Activated T-cell treated with anti-CD3 and anti-CD28 coated beads, Interleukin-2, amount 50 U/mL, for 48 hours (primary cell): ENCODE measurements around the gene UBR3.

Experiments used
- DNase-seq, 2 experiments: peaks; one replicate each; pipeline ENCODE4 v3.0.0-alpha.2; 2020

UBR3 gene

DNA sequence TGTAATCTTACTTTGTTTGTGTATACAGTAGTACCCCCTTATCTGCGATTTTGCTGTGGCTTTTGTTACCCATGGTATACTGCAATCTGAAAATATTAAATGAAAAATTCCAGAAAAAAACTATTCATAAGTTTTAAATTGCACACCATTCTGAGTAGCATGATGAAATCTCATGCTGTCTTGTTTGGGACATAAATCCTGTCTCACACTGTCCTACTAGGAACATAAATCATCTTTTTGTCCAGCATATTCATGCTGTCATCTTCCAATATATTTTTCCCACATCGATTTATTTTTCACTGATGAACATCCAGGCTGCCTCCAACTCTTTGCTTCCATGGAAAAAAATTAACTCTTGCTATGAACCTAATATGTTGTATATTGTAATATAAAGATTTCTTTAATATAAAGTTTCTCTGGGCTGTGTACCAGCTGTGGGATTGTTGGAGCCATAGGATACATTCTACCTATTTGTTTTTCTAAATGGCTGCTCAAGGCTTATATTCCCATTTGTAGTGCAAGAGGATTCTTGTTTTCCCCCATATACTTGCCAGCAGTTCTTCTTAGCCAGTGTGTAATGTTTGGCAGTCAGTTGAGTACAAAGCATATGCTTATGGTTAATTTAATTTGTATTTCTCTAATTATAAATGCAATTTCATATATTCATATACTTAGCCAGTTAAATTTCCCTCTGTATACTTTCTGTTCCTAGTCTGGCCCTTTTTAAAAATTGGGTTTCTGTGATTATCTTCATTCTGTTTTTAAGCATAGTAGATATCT is 236.4 kb downstream of the UBR3 start:
- DNase-seq = no peak

DNA sequence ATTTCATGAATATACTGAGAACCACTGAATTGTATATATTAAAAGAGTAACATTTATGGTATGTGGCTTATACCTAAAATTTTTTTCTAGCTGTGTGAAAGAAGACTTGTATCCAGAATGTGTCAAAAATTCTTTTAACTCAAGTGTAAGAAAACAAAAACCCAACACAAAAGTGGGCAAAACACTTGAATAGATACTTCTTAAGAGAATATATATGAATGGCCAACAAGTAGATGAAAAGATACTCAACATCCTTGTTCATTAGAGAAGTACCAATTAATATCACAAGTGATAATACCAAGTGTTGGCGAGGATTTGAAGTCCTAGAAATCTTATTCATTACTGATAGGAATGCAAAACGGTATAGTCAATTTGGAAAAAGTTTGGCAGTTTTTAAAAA is 243.5 kb downstream of the UBR3 start:
- DNase-seq = no peak

DNA sequence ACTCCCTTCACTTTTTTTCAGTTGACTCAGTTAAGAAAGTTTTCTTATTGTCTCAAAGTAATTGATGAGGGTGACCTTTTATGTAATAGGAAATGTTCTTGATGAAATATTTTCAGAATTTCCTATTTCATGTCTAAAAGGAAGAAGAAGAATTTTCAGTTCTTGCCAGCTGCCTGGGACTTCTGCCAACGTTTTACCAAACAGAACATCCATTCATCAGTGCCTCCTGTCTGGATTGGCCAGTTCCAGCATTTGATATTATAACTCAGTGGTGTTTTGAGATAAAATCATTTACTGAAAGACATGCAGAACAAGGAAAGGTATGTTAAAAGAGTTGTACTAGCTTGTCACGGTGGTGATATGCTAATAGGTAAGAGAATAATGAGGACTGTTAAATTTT is 246.0 kb downstream of the UBR3 start:
- DNase-seq = no peak

DNA sequence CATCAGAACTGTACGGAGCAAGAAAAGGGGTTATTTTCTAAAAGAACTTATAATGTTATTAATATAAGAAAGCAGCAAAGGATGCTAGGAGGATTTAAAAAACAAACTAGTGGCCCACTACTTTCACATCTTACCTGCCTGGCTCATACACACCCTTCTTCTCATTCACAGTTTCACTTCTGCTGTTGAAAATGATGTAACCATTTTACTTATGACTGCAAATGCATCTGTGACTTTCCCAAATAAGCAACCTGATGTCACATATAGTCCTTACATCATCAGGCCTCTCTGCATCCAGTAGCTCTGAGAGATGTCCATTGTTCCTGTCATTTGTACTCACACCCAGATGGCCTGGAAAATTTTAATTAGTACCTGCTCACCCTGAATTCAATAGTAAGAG is 248.9 kb downstream of the UBR3 start:
- no peak for DNase-seq

DNA sequence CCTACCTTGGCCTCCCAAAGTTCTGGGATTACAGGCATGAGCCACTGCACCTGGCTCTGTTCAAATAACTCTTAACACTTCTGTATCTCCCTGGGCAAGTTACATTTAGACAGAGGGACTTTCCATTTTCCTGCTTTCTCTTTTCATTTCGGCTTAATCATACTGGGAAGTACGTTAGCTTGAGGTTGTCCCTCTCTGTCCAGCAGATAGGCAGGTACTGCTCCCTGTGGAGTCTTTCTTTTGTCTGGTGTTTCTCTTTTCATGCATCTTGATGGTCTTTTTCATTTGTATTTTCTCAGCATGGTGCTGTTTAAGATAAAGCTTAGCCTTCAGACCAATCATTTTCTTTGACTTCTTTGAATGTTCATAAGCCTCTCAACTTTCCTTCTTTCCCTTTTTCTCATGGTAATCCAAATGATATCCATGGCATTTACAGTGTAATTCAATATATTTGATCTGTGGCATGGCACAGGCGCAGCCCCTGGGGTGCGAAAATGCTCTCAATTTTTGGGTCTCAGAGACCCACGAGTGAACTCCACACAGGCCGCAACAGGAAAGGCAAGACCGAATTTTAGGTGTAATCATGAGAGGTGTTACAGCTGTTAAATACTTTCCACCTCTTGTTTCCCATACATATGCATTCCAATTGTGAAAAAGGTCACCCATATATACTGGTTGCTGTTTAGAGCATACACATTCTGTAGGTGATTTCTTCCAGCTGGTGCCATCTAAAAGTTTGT is 250.7 kb downstream of the UBR3 start:
- no peak for DNase-seq

DNA sequence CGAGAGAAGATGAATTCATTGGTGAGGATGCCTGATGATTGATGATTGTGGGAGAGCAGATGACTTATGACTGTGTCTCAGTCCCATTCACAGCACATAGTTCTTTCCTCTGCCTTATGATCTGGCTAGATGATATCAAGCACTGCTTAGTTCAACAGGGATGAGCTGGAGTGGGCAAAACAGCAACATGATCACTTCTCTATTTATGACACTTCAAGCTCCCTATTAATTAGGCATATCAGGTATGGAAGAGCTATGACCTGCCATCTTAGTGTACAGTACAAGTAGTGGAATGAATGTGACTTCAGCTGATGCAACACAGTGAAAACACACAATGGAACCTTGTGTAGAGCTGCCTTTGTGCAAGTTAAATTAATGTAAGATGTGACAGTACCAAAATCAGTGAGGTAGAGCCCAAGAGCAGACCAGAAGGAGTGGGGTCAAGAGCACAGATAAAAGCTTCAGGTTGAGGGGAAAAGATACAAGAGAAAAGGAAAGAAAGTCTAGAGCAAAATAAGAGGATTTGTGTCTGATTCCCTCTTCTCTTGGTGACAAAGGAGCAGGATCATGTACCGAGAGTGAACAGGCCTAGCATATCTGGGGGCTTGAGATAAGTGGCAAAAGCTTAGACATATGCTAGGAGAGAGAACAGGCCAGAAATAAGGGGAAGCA is 257.7 kb downstream of the UBR3 start:
- DNase-seq = no peak

DNA sequence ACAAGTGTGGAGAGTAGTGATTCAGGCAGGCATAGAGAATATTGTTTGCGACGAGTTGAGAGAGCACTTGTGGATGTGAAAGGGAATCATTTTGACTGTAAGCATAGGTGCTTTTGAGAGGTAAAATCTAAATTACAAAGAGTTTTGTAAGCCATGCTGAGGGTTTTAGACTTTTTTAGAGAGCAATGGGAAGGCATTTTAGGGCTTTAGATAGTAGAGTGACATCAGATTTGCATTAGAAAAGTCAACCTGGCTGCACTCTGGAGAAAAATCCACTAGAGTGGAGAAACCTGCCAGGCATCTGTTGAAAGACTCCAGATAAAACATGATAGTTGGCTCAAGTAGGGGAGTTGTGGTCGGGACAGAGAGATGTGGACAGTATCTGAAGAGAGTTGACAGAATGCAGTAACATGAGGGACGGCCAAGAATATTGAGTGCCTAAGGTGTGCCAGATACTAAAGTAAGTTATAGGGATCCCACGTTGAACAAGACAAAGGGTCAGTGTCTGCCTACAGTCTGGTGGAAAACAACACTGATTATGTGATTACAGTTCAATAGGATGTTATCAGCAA is 258.9 kb downstream of the UBR3 start:
- DNase-seq = no peak

DNA sequence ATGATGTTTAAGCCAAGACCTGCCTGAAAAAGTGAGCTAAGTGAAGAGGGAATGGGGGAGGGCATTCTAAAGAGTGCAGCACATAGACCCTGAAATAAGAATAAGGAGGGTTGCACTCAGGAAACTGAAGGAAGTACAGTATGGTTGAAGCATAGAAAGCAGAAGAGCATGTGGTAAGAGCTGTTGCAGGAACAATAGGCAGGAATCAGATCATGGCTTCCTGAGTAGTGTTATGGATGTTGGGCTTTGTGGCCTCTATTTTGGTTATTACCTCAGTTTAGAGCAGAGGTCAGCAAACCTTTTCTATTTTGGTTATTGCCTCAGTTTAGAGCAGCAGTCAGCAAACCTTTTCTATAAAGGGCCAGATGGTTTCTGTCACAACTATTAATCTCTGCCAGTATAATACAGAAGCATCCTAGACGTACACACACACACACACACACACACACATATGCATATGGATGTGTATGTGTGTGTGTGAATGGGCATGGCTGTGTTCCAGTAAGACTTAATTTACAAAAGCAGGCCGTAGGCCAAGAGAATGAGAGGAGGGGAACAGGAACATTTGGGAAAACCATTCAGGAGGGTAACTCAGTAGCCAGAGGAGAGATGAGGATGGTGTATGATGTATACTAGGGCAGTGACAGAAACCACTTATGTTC is 259.6 kb downstream of the UBR3 start:
- DNase-seq = no peak

DNA sequence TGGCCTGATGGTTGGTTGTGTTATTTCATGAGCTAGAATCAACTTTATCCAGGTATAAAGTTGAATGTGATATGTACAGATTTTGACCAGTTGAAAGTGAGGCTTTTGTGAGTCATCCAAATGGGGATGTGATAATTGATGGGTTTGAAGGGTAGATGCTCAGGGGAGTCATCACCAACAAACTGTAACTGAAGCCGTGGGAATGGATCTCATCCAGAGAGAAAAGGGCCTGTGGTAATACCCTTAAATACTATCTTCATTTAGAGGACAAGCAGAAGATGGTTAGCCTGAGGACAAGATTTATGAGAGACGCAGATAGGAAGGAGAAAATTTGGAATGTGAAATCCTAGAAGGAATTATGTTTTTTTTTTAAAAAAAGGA is 260.1 kb downstream of the UBR3 start:
- DNase-seq = no peak

DNA sequence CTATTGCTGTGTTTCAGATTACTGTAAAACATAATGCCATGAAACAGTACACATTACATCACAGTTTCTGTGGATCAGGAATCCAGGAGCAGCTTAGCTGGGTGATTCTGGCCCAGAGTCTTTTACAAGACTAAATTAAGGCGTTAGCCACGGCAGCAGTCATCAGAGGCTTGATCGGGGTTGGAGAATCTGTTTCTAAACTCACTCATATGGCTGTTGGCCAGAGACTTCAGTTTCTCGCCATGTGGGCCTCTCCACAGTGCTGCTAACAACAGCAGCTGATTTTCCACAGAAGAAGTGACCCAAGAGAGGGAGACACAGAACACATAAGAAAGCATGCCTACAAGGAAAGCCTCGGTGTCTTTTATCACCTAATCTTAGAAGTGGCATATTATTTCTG is 261.5 kb downstream of the UBR3 start:
- no peak for DNase-seq

DNA sequence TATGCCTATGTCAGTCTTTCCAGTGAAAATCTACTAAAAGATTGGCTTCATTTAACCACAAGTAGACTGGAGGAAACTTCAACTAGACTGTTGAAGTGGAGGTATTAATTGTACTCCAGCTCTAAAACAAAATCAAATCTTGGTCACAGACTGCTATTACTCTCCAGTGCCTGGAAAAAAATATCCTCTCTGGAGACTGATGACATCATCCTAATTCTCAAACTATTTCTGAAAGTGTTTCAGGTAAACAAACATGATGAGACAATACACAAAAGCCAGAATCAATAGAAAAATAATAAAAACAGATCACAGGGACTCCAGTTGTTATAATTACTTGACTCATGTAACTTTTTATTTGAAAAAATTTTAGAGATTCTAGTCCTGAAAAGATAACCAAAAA is 263.0 kb downstream of the UBR3 start:
- no peak for DNase-seq

DNA sequence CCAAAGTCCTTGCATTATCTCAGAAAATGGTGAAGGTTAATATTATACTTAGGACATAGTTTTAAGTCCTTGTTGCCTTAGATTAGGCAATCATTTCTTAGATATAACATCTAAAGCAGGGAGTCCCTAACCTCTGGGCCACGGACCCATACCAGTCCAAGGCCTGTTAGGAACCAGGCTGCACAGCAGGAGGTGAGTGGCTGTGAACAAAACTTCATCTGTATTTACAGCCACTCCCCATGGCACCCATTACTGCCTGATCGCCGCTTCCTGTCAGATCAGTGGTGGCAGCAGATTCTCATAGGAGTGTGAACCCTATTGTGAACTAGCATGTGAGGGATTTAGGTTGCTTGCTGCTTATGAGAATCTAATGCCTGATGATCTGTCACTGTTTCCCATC is 264.2 kb downstream of the UBR3 start:
- no peak for DNase-seq

DNA sequence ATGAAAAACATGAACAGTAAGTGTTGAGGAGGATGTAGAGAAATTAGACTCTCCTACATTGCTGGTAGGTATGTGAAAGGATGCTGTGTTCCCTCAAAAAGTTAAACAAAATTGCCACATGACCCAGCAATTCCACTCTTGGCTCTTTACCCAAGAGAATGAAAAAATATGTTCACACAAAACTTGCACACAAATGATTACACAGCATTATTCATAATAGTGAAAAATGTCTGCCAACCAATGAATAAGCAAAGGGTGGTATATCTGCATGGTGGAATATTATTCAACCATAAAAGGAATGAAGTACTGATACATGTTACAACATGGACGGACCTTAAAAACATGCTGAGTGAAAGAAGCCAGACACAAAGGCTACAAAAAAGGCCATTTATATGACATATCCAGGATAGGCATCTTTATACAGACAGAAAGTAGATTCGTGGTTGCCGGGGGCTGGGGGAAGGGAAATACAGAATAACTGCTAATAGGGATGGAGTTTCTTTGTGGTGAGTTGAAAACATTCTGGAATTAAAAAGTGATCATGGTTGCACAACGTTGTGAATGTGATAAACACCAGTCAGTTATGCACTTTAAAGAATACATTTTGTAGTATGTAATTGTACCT is 265.3 kb downstream of the UBR3 start:
- no peak for DNase-seq

DNA sequence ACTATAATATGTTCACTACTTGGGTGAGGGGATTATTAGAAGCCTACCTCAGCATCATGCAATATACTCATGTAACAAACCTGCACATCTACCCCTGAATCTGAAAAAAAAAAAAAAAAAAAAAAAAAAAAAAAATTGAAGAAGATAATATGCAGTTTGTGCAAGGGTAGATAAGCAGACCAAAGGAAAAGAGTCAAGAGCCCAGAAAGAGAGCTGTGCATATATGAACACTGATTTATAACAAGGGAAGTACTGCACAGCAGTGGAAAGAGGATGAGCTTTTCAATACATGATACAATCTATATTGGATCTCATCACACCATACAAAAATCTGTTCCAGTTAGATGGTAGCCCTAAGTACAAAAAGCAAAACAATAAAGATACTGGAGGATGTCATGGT is 268.1 kb downstream of the UBR3 start:
- no peak for DNase-seq

DNA sequence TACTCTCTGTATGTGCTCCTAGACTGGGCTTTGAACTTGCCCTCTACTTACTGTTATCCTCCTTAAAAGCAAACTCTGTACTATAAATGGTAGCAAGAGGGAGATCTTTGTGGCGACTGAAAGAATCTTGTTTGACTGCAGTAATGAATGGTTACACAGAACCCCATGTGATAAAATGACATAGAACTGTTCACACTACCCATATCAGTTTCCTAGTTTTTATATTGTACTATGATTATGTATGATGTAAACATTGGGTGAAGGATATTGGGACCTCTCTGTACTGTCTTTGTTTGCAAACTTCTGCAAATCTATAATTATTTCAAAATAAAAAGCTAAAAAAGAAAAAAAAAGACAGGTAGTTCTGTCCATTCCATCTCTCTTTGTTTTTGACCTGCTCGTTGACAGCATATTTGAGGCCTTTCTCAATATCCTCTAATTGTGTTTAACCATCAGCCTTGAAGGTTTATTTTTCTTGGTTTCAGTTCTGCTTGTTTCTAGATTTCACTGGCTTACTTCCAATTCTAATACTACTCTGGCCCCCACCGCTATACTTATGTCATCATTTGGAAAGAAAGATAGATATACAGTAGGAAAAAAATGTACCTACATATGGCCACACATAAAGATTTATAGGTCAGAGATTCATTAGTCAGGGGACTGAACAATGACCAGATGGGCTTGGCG is 271.5 kb downstream of the UBR3 start:
- no peak for DNase-seq

DNA sequence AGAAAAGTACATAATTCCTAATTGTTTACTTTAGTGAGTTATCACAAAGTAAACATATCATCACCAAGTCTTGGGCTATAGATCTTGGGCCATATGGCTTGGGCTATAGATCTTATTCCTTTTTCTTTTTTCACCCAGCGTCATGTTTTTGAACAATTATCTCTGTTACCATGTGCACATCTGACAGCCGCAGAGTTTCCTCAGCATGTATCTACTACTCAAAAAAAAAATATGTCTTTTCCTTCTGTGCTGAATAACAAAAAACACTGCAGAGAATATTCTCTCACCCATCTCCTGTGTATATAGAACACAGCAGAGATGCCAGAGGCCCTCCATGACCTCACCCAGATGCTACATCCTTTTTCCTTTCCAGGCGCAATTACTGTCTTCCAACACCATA is 274.5 kb downstream of the UBR3 start:
- DNase-seq = no peak

DNA sequence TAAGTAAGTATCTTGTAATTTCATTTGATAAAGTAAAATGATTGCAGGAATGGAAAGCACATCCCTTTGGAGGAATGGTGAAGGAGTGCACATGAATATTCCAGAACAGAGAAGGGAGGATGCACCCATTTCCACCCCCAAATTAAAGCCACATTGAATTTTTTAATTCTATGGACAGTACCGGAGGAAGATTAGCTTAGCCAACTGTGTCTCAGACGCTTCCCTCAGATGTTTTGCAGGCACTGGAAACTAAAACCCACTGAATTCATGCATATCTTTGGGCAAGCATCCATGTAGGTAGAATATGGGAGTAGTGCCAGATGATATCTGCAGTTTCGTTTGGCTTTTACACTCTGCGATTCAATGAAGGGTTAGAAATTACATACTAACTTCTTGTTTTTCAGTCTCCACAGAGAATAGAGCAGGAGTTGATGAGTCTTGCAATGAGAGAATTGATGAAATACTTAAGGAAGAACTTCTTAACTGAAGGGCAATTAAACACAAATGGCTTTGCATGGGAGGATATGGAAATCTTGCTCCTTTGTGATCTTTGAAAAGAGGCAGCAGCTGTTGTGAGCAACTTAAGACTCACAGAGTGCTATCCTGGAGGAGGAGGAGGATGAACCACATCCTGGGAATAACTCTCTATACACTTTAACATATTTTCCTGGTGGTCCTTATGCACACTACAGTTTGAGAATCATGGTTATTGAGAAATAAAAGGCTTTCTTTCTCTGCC is 279.0 kb downstream of the UBR3 start:
- DNase-seq = no peak

DNA sequence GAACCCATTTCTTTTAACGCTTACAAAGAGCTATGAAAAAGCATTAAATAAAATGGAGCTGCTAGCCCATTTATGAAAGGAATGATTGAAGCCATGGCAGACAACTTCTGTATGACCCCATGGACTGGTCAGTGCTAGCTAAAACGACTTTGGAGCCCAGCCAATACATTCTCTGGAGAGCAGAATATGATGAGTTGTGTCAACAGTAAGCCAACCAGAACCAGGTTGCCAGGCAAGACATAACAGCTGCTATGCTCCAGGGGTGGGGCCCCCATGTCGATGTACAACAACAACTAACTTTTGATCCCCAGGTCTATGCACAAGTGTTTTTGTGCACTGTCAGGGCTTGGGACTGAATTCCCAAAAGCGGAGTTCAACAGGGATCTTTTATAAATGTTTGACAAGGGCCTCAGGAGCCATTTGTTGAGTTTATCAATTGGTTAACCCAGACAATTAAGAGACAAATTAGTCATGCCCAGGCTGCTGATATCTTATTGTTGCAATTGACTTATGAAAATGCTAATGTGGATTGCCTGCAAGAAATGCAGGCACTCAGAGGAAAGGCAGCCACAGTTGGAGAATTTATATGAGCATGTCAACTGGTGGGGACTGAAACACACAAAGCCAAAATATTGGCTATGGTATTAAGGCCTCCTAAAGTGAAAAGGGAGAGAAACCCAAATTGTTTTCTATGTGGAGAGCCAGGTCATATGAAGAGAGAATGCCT is 286.1 kb downstream of the UBR3 start:
- DNase-seq = no peak

DNA sequence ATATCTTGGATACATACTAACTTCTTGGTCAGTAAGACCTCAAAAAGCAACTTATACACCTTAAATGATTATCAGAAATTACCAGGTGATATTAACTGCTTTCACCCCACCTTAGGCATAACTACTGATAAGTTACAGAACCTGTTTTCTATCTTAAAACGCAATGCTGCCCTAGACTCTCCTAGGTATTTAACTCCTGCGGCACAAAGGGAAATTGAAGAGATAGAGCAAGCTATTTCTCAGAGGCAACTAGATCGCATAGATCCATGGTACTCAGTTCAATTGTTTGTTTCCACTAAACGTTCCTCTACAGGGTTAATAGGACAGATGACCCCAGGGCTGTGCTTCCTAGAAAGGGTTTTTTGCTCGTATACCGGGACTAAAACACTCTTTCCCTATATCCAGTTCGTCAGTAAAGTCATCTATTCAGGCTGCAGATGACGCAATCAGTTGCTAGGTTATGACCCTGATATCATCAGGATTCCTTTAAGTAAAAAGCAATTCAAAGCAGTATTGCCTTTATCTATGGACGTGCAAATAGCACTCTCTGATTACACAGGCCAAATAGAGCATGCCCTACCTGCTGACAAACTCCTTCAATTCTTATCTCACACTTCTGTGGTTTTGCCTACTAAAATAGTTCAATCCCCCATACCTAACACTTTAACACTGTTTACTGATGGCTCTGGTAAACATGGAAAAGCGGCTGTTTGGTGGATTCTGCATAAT is 288.4 kb downstream of the UBR3 start:
- DNase-seq = no peak

DNA sequence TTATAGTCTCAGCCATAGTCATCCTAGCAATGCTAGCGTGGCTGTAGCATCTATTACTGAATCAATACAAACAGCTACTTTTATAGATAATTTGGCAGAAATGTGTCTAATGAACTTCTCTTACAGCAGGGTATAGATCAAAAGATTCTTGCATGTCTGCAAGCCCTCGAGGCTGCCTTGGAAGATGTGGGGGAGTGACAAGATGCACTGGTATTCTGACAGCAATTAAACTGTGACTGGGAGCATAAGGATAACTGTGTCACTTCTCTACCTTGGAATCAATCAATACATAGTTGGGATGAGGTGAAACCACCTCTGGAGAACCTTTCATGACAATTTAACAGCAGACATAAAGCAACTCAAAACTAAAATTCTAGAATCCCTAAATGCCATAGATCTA is 291.4 kb downstream of the UBR3 start:
- DNase-seq = no peak
